H1 (cell line): ENCODE data around the gene WDR5. TPM values are rescaled to one million over a fixed set of nuclear protein-coding genes. Genes with fewer than 3 reads are reported as not detected.

ENCODE experiments used
- ASH2L ChIP-seq: fragments of 200-600, 300-600 bp; sonication (generic); IDR thresholded peaks from one replicate; pipeline ENCODE4 v1.7.1; 2017; ENCODE audit warnings: low read length
- ATF3 ChIP-seq: IDR thresholded peaks from 2 replicates; pipeline ENCODE4 v1.6.1; 2011; ENCODE audit warnings: low read depth, mild to moderate bottlenecking, low read length; ENCODE audit not compliant: insufficient read depth
- CHD1 ChIP-seq: IDR thresholded peaks from 2 replicates; pipeline ENCODE4 v1.6.1; 2012; ENCODE audit warnings: low read depth, low read length, improper control_type of control experiment
- CHD7 ChIP-seq: fragments of 300-600 bp; sonication (generic); IDR thresholded peaks from 2 replicates; pipeline ENCODE4 v1.7.1; 2012; ENCODE audit warnings: low read length, moderate library complexity, mild to moderate bottlenecking, inconsistent platforms; ENCODE audit not compliant: insufficient replicate concordance
- EGR1 ChIP-seq: IDR thresholded peaks from 2 replicates; pipeline ENCODE4 v1.6.1; 2011; ENCODE audit warnings: low read depth, low read length, borderline replicate concordance
- JUN ChIP-seq: IDR thresholded peaks from 2 replicates; pipeline ENCODE4 v1.6.1; 2011; ENCODE audit warnings: low read depth, mild to moderate bottlenecking, improper control_type of control experiment, low read length
- KDM5A ChIP-seq: fragments of 200-600 bp; IDR thresholded peaks from 2 replicates; pipeline ENCODE4 v1.7.1; 2012; ENCODE audit warnings: mild to moderate bottlenecking, low read length, inconsistent platforms, mixed read lengths
- POLR2A ChIP-seq, 2 experiments: IDR thresholded peaks; 1 replicate in 1 of 2; 2 replicates in 1 of 2; pipeline ENCODE4 v1.6.1; 2011; ENCODE audit warnings: low read depth in 2 of 2, low read length in 2 of 2, mild to moderate bottlenecking in 2 of 2; ENCODE audit errors: control extremely low read depth in 1 of 2
- RBBP5 ChIP-seq: IDR thresholded peaks from 2 replicates; pipeline ENCODE4 v1.7.1; 2012; ENCODE audit warnings: low read depth, mild to moderate bottlenecking, inconsistent platforms, low read length, moderate library complexity, borderline replicate concordance
- RNF2 ChIP-seq: fragments of 200-900, 300-1000 bp; sonication (generic); IDR thresholded peaks from 2 replicates; pipeline ENCODE4 v1.7.1; 2016; ENCODE audit warnings: borderline replicate concordance, low read depth, mild to moderate bottlenecking, antibody characterized with exemption, low read length; ENCODE audit not compliant: poor library complexity, severe bottlenecking; ENCODE audit errors: missing control alignments
- SUZ12 ChIP-seq: fragments of 200-600 bp; sonication (generic); IDR thresholded peaks from 2 replicates; pipeline ENCODE4 v1.6.1; 2012; ENCODE audit warnings: mild to moderate bottlenecking, inconsistent platforms, low read length, moderate library complexity, mixed read lengths
- TAF7 ChIP-seq: optimal IDR thresholded peaks from 2 replicates; pipeline ENCODE3; 2011; ENCODE audit warnings: low read depth, mild to moderate bottlenecking, inconsistent platforms, low read length, moderate library complexity, borderline replicate concordance
- polyA plus RNA-seq, 7 experiments: library from polyadenylated mRNA; depleted of rRNA in 3 of 7; stranded (reverse) in 5 of 7; unstranded in 2 of 7; fragments of >200 nt in 5 of 7; fragments of 200-250 nt in 2 of 7; gene quantifications; 1 replicate in 5 of 7; 2 replicates in 1 of 7; 4 replicates in 1 of 7; pipeline versions ENCODE4 v1.2.1 to v1.2.3, GENCODE V29; 2011 to 2013; ENCODE audit warnings: missing spikeins in 2 of 7, mixed read lengths in 2 of 7
- total RNA-seq: library from RNA; stranded (reverse); fragmentation: NEBNext Ultra II Directional; extraction: Animal tissue kit (Norgen Biotek cat#: 25700); gene quantifications from 2 replicates; pipeline ENCODE4 v1.2.1, GENCODE V29; 2021

WDR5 gene
- total and polyA plus RNA-seq, 2 of the 8 experiments (the other 6 are each of a cell fraction or from before 2014, with no cell fraction given), result 38.4 to 68.1 TPM

GRCh38 chr9:134161647-134162046 lies 25.8 kb downstream of the WDR5 start (continued):
- TF ChIP-seq CHD7, result no peak
- TF ChIP-seq RNF2, result no peak
- no peak for TF ChIP-seq KDM5A
- TF ChIP-seq EGR1, result no peak
- TF ChIP-seq SUZ12, result no peak
- TF ChIP-seq CHD1, result no peak
- no peak for TF ChIP-seq ASH2L
- no peak for TF ChIP-seq TAF7
- no peak for TF ChIP-seq ATF3
- TF ChIP-seq JUN, result no peak
- no peak for TF ChIP-seq RBBP5
- TF ChIP-seq POLR2A (IDR thresholded peaks at IDR 0.05; ENCODE audit: control extremely low read depth in 1 of 2, low read depth in 2 of 2, low read length in 2 of 2), result no peak
